CD4-positive, alpha-beta T cell treated with Interleukin-15 for 1 hour (primary cell): Measurements from ENCODE around the gene KCTD4.
"Not testable (repeated sequence)": the region's sequence is repeated elsewhere in the genome, so short reads cannot be mapped to it uniquely, and the experiment has no call there.

Source experiments
- DNase-seq: peaks from one replicate; pipeline ENCODE4 v3.0.0-alpha.2; 2020

The KCTD4 gene

DNA sequence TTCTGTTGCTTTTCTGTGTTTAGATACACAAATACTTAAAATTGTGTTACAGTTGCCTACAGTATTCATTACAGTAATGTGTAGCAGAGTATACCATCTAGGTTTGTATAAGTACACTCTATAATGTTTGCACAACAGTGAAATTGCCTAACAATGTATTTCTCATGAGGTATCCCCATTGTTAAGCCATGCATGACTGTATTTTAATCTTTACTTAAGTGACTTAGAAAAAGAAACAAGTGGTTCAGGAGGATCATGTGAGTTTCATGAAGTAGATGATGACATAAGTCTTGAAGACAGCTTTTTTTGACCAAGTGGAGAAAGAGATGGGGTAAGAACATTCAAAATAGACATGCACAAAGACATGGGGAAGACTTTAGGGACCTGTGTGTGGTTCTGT lies 8.4 kb upstream of the KCTD4 start:
- DNase-seq: no peak

- DNase-seq: no peak
Measured at GRCh38 chr13:45208132-45208531, 7.3 kb upstream of the KCTD4 start.

- DNase-seq: no peak
Measured at GRCh38 chr13:45207319-45207718, 6.5 kb upstream of the KCTD4 start.

GRCh38 chr13:45206340-45206739 lies 5.5 kb upstream of the KCTD4 start:
- no peak for DNase-seq

- no peak for DNase-seq
Measured at GRCh38 chr13:45205124-45205523, 4.3 kb upstream of the KCTD4 start.

DNA sequence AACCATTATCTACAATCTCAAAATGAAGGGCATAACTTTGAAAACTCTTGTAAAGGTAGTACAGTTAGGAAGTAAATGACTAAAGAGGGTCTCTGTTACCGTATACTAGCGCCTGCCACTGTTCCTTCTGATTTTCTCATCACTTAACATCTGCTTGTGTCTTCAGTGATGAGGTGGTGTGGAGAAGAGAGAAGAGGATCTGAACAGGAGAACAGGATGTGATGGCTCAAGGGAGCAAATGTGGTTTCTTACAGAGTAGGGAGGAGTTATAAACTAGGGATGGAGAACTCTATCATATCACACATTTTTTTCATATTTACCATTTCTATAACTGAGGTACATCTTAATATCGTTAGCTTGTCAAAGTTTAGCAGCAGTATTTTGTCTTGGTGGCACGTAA lies 1.1 kb downstream of the KCTD4 start:
- DNase-seq: no peak

DNA sequence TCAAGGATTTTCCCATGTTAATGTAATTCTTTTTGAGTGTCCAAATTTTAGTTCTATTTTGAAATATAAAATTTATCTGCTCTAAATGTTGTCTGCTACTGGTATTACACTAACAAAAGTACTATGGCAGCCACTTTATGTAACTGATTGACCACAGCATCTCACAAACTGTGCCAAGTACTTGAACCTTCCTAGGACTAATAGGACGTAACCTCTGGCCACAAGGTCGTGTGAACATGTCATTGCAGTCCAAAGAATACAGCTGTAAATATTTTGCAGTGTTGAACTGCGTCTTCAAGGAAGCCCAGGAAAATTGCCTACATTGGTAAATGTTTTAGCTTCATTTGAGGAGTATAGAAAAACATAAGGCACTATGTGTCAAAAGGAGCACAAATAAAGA lies 1.9 kb downstream of the KCTD4 start:
- DNase-seq: no peak

DNA sequence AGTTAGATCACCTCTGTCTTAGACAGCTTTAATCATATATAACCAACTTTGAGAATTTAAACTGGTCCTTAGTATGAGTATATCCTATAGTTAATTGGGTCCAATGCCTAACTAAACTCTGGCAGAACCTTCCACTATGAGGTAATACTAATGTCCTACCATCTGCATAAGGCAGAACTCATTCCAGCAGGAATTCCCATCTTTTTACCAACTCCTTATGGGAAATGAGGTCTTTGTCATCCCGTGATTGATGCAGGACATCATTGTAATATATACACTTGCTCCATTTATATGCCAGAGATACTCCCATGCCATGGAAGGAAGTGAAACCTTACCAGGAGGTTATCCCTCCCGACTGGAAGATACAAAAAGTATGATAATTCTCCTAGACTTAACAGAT lies 2.8 kb downstream of the KCTD4 start:
- no peak for DNase-seq

DNA sequence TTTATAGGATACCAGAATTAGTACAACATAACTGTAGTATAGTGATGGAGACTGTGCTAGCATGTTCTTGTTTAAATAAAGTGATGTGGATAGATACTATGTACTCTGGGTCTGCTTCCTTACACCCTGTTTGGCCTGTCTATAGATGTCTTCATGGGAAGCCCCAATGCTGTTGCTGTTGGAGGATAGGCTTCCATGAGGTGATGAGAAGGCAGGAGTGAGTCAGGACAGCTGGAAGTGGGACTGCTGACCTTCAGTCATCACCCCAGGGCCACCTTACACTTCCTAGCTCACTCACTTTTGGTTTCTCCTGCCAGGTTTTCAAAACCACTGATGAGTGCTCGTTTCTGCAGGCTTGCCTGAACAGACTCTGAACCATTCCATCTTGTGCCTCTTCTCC lies 4.2 kb downstream of the KCTD4 start:
- DNase-seq: no peak

DNA sequence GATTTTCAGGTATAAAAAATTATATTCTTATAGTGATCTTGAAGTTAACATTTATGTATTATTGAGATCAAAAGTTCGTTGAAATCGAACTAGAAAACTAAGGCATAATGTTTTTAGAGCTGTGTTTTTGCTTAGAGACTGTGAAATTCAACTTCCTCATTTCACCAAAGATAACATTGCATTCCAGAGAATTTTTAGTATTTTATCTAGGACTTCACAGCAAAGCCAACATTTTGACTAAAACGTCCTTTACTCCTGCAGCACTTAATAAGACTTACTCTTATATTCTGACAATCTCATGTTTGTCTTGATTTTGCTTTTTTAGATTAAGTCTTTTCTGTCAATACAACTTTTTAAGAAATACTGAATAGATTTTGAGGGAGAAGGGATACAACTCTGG lies 4.7 kb downstream of the KCTD4 start:
- no peak for DNase-seq

- no peak for DNase-seq
Measured at GRCh38 chr13:45195421-45195820, 5.4 kb downstream of the KCTD4 start.

DNA sequence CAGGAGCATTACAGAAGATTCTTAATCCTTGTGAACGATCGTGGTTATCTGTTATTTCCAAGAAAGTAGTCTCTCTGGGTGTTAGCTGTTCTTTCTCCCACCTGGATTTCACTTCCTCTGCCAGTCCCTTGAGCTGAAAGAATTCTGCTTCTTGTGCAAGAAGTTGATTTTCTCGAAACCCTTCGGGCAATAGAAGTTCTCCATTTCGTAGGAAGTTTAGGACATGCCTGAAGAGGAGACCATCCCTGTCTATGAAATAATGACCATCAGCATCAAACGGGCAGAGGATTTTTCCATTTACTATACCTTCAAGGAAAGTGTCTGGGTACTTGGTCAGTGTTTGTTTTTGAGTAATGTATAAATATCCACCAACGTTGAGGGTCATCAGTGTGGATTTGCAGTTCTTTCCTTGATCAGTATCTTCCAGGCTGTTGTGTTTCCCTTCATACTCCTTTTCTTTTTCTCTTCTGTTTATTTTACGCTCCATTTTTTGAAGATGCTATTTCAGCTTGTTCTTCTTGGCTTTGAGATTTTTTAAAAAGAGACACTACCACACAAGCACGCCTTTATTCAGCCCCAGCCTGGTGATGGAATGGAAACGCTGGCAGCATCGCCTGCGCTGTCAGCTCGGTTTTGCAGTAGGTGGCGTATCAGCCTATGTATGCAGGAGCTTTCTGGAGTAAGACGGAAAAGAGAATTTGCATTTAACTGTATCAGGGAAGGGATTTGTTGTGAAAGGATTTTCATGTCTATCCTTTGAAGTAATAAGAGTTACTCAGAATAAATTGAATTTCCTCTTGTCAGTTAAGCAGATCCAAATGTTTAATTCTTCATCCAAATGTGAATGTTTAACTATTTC lies 6.5 kb downstream of the KCTD4 start:
- DNase-seq: no peak

- no peak for DNase-seq
Measured at GRCh38 chr13:45191874-45192273, 9.0 kb downstream of the KCTD4 start.

DNA sequence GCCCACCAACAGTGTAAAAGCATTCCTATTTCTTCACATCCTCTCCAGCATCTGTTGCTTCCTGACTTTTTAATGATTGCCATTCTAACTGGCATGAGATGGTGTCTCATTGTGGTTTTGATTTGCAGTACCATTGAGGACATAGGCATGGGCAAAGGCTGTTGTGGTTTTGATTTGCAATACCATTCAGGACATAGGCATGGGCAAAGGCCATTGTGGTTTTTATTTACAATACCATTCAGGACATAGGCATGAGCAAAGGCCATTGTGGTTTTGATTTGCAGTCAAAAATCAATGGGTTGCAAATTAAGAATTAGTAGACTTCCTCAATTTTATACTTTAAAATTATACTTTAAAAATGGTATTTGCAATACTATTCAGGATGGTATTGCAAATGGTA lies 11.3 kb downstream of the KCTD4 start:
- not testable (repeated sequence) for DNase-seq

DNA sequence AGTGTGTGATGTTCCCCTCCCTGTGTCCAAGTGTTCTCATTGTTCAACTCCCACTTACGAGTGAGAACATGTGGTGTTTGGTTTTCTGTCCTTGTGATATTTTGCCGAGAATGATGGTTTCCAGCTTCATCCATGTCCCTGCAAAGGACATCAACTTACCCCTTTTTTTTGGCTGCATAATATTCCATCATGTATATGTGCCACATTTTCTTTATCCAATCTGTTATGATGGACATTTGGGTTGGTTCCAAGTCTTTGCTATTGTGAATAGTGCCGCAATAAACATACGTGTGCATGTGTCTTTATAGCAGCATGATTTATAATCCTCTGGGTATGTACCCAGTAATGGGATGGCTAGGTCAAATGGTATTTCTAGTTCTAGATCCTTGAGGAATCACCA lies 11.8 kb downstream of the KCTD4 start:
- not testable (repeated sequence) for DNase-seq

GRCh38 chr13:45185286-45185685 lies 15.6 kb downstream of the KCTD4 start:
- no peak for DNase-seq

GRCh38 chr13:45184693-45185092 lies 16.2 kb downstream of the KCTD4 start:
- no peak for DNase-seq

DNA sequence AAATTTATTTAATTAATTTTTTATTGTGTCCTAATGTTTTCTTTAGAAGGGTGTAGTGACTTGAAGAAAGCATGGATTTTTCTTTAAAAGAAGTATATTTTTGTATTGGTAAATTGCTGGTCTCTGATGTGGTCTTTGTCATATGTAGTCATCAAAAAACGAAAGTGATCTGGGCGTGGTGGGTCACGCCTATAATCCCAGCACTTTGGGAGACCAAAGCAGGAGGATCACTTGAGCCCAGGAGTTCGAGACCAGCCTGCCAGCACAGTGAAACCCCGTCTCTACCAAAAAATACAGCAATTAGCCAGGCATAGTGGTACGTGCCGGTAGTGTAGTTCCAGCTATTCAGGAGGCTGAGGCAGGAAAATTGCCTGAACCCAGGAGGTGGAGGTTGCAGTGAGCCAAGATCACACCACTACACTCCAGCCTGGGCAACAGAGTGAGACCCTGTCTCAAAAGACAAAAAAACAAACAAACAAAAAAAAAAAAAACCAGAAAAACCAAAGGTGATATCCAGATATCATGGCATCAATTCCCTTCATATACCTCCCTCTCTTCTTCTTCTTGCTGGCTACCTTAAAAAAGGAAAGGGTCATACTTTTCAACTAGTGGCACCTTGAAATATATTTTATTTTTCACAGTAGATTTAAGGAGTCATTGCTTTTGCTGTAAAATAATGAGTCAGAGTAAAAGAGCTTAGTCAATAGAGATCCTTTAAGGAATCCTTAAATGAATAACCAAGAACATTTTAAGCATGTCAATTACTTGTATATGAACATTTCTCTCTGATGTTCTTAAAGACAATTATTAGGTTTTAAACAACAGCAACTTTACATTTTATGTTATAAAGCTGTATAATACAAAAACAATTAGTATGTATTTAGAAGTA lies 19.9 kb downstream of the KCTD4 start:
- no peak for DNase-seq

- DNase-seq: no peak
Measured at GRCh38 chr13:45180303-45180702, 20.5 kb downstream of the KCTD4 start.

- no peak for DNase-seq
Measured at GRCh38 chr13:45179428-45179827, 21.4 kb downstream of the KCTD4 start.

GRCh38 chr13:45178349-45179162 lies 22.3 kb downstream of the KCTD4 start:
- DNase-seq: no peak

- DNase-seq: no peak
Measured at GRCh38 chr13:45174478-45174877, 26.4 kb downstream of the KCTD4 start.

DNA sequence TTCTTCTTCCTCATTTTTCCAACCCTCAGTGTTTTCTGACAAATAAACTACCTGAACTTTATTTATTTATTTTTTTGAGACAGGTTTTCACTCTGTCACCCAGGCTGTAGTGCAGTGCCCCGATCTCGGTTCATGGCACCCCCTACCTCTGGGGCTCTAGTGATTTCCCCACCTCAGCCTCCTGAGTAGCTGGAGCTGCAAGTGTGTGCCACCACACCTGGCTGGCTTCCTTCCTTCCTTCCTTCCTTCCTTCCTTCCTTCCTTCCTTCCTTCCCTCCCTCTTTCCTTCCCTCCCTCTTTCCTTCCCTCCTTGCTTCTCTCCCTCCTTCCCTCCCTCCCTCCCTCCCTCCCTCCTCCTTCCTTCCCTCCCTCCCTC lies 32.3 kb downstream of the KCTD4 start:
- no peak for DNase-seq
